ENCODE results near the gene ASB13. TPM values are rescaled to one million over a fixed set of nuclear protein-coding genes. Genes with fewer than 3 reads are reported as not detected.

The ASB13 gene
- total and polyA plus RNA-seq, 10 of the 15 experiments (the other 5 are each of a cell fraction or from before 2014, with no cell fraction given): 0.02 to 0.59 (median 0.10) TPM; not detected in 2

- TF ChIP-seq RBBP5 (conservative IDR thresholded peaks at IDR 0.05) (no peak), NR2C1 (IDR thresholded peaks at IDR 0.05) (no peak), NBN (IDR thresholded peaks at IDR 0.05) (no peak), MTA3 (IDR thresholded peaks at IDR 0.05; ENCODE audit: borderline replicate concordance, low read length) (no peak), ZZZ3 (IDR thresholded peaks at IDR 0.05; ENCODE audit: control insufficient read depth, insufficient read length, low read depth) (no peak), ELK1 (IDR thresholded peaks at IDR 0.05; ENCODE audit: low read depth, low read length) (no peak), REST (IDR thresholded peaks at IDR 0.05; ENCODE audit: low read depth, low read length) (no peak)
- TF ChIP-seq, protein P1, sequence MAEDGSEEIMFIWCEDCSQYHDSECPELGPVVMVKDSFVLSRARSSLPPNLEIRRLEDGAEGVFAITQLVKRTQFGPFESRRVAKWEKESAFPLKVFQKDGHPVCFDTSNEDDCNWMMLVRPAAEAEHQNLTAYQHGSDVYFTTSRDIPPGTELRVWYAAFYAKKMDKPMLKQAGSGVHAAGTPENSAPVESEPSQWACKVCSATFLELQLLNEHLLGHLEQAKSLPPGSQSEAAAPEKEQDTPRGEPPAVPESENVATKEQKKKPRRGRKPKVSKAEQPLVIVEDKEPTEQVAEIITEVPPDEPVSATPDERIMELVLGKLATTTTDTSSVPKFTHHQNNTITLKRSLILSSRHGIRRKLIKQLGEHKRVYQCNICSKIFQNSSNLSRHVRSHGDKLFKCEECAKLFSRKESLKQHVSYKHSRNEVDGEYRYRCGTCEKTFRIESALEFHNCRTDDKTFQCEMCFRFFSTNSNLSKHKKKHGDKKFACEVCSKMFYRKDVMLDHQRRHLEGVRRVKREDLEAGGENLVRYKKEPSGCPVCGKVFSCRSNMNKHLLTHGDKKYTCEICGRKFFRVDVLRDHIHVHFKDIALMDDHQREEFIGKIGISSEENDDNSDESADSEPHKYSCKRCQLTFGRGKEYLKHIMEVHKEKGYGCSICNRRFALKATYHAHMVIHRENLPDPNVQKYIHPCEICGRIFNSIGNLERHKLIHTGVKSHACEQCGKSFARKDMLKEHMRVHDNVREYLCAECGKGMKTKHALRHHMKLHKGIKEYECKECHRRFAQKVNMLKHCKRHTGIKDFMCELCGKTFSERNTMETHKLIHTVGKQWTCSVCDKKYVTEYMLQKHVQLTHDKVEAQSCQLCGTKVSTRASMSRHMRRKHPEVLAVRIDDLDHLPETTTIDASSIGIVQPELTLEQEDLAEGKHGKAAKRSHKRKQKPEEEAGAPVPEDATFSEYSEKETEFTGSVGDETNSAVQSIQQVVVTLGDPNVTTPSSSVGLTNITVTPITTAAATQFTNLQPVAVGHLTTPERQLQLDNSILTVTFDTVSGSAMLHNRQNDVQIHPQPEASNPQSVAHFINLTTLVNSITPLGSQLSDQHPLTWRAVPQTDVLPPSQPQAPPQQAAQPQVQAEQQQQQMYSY (CRISPR knock-in tag; IDR thresholded peaks at IDR 0.05): no peak
- Histone ChIP-seq H2AFZ (ENCODE audit: control insufficient read depth, low read depth, low read length) (no peak overlapping the region), H3K4me2 (ENCODE audit: control insufficient read depth, insufficient read depth) (no peak overlapping the region), H3K4me1 (ENCODE audit: control insufficient read depth, insufficient read depth, low read length) (no peaks in the 10 kb centered on the region), H3K27me3 (replicated peaks in 1 of 2; ENCODE audit: control insufficient read depth in 2 of 2, insufficient read depth in 2 of 2, low read length in 1 of 2) (no peaks in the 10 kb centered on the region; a peak in 1 of 4 replicates), H3K9ac (ENCODE audit: control insufficient read depth, insufficient read depth, low read length) (no peak overlapping the region), H3K36me3 (ENCODE audit: control insufficient read depth in 2 of 2, insufficient read depth in 2 of 2, low read length in 1 of 2) (no peaks in the 10 kb centered on the region), H3K79me2 (ENCODE audit: control insufficient read depth, insufficient read depth, low read length) (no peaks in the 10 kb centered on the region), H3K9me3 (replicated peaks; ENCODE audit: control insufficient read depth, insufficient read depth, low read length) (no peaks in the 10 kb centered on the region; the same call in 2 of the 3 replicates), H3K4me3 (no peak overlapping the region), H3K27ac (ENCODE audit: control insufficient read depth, insufficient read depth) (no peak overlapping the region), H4K20me1 (ENCODE audit: control insufficient read depth, insufficient read depth) (no peaks in the 10 kb centered on the region)
- ChIA-PET SMC1A (ENCODE audit: uncharacterized antibody, unreplicated experiment) (interaction anchor here (1.1 to 1.4 kb wide), 2 partner anchors 15 to 18 kb away, joined by 3 to 4 read pairs; no protein-coding TSS in a partner anchor), POLR2A (no interaction called here), RAD21 (ENCODE audit: unreplicated experiment) (no interaction called here), CTCF (interaction anchor here (0.5 kb wide), 1 partner anchor 182 kb away, joined by 3 read pairs; no protein-coding TSS in a partner anchor)
- no TSS peak for BruUV-seq (replicated peaks)
- ATAC-seq (no peak), FAIRE-seq (no peak), DNase-seq (ENCODE audit: low read depth, low spot score) (no peak)
- intact Hi-C loops (cut with micrococcal nuclease; ENCODE audit: unreplicated experiment): no loop called here
- in situ Hi-C loops (cut with MboI): no loop called here
- 54% methylated on average over 23 of the region's 23 CpGs for WGBS (ENCODE audit: insufficient coverage, insufficient replicate concordance, low lambda C conversion rate, missing lambda C conversion rate)
Observed at GRCh38 chr10:5599613-5600520, 66.5 kb downstream of the ASB13 start.
